ENCODE measurements around the gene ZNRF1.
A peak's percentile ranks its signal among the peaks of the same experiment; 100 is the strongest.

The ZNRF1 gene

DNA sequence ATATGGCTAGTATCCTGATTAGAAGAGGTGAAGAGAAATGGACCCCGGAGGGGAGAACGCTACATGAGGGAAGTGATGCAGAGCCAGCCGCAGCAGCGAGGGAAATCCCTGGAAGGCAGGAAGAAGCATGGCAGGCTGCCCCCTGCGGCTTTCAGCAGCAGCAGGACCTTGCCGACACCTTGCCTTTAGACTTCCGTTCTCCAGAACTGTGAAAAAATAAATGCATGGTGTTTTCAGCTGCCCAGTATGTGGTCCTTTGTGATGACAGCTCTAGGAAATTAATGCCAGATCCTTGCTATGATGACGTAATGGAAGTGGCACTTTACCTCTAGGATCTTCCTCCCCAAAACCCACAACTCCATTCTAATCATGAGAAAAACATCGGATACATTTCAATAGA, 139.8 kb downstream of the ZNRF1 start:
- Histone ChIP-seq H3K36me3 (ENCODE audit: control insufficient read depth in 1 of 2, insufficient read depth in 2 of 2, low read length in 2 of 2) (no peaks in the 10 kb centered on the region), H3K27me3 (ENCODE audit: insufficient read depth, low read length) (no peaks in the 10 kb centered on the region), H2BK5ac (ENCODE audit: low read depth, low read length, poor library complexity) (no peak overlapping the region), H4K8ac (ENCODE audit: low read depth, low read length) (no peak overlapping the region), H2AK5ac (ENCODE audit: low read length) (no peak overlapping the region), H3K18ac (ENCODE audit: low read length) (no peak overlapping the region), H3K79me2 (ENCODE audit: control insufficient read depth, insufficient read depth, low read length, poor library complexity) (no peaks in the 10 kb centered on the region), H3K4me3 (ENCODE audit: low read depth, low read length) (no peak overlapping the region), H3K4me1 (ENCODE audit: control insufficient read depth in 1 of 2, insufficient read depth in 2 of 2, low read length in 2 of 2) (no peaks in the 10 kb centered on the region), H4K91ac (ENCODE audit: low read depth, low read length) (no peak overlapping the region), H2BK12ac (ENCODE audit: low read length) (no peak overlapping the region), H3K9me3 (ENCODE audit: insufficient read depth, low read depth, low read length) (peaks cover 1% of the 10 kb centered on the region), H3K79me1 (ENCODE audit: low read length) (no peaks in the 10 kb centered on the region), H3K14ac (ENCODE audit: low read length) (no peak overlapping the region), H2AFZ (ENCODE audit: insufficient read depth, low read length, poor library complexity) (no peak overlapping the region), H3K27ac (ENCODE audit: low read depth, low read length) (no peak overlapping the region), H3K4me2 (ENCODE audit: low read length) (no peak overlapping the region), H4K12ac (ENCODE audit: low read depth, low read length) (no peak overlapping the region), H2BK120ac (ENCODE audit: insufficient read depth, low read length, poor library complexity) (no peak overlapping the region), H3K23ac (ENCODE audit: low read length) (no peak overlapping the region), H3K9ac (ENCODE audit: low read length) (no peak overlapping the region), H3K4ac (ENCODE audit: low read depth, low read length) (no peak overlapping the region)
- WGBS (ENCODE audit: extremely low coverage, insufficient coverage, insufficient read length), result no CpG with 5 or more reads among the region's 9 CpGs
- peak in 1 of 2 donors; percentile 32 for DNase-seq

DNA sequence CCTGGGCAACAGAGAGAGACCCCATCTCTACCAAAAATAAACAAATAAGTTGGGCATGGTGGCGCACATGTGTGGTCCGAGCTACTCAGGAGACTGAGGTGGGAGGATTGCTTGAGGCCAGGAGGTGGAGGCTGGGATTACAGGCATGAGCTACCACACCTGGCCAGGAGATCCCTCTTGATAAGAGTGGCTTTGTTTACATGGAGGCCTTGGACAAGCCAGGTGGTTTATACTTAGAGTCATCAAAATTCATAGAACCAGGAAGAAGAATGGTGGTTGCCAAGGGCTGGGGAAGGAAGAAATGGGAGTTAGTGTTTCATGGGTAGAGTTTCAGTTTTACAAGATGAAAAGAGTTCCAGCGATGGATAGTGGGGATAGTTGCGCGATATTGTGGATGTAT, 140.7 kb downstream of the ZNRF1 start:
- no peaks in the 10 kb centered on the region for H3K27me3 ChIP-seq (ENCODE audit: insufficient read depth, low read length)
- H4K91ac ChIP-seq (ENCODE audit: low read depth, low read length), result no peak overlapping the region
- no peak overlapping the region for H3K27ac ChIP-seq (ENCODE audit: low read depth, low read length)
- no peaks in the 10 kb centered on the region for H3K79me1 ChIP-seq (ENCODE audit: low read length)
- no peak overlapping the region for H3K14ac ChIP-seq (ENCODE audit: low read length)
- no peaks in the 10 kb centered on the region for H3K4me1 ChIP-seq (ENCODE audit: control insufficient read depth in 1 of 2, insufficient read depth in 2 of 2, low read length in 2 of 2)
- H2AFZ ChIP-seq (ENCODE audit: insufficient read depth, low read length, poor library complexity), result no peak overlapping the region
- peak; percentile 12 to 69 for DNase-seq
- no peak overlapping the region for H2BK12ac ChIP-seq (ENCODE audit: low read length)
- no peak overlapping the region for H3K4ac ChIP-seq (ENCODE audit: low read depth, low read length)
- H3K18ac ChIP-seq (ENCODE audit: low read length), result no peak overlapping the region
- H2BK5ac ChIP-seq (ENCODE audit: low read depth, low read length, poor library complexity), result no peak overlapping the region
- H3K36me3 ChIP-seq (ENCODE audit: control insufficient read depth in 1 of 2, insufficient read depth in 2 of 2, low read length in 2 of 2), result no peaks in the 10 kb centered on the region
- WGBS (ENCODE audit: extremely low coverage, insufficient coverage, insufficient read length), result no CpG with 5 or more reads among the region's 5 CpGs
- H3K23ac ChIP-seq (ENCODE audit: low read length), result no peak overlapping the region
- no peak overlapping the region for H4K12ac ChIP-seq (ENCODE audit: low read depth, low read length)
- no peak overlapping the region for H3K9ac ChIP-seq (ENCODE audit: low read length)
- H3K9me3 ChIP-seq (ENCODE audit: insufficient read depth, low read depth, low read length), result peaks cover 1% of the 10 kb centered on the region
- H3K4me3 ChIP-seq (ENCODE audit: low read depth, low read length), result no peak overlapping the region
- no peak overlapping the region for H2BK120ac ChIP-seq (ENCODE audit: insufficient read depth, low read length, poor library complexity)
- H4K8ac ChIP-seq (ENCODE audit: low read depth, low read length), result no peak overlapping the region
- H2AK5ac ChIP-seq (ENCODE audit: low read length), result no peak overlapping the region
- no peaks in the 10 kb centered on the region for H3K79me2 ChIP-seq (ENCODE audit: control insufficient read depth, insufficient read depth, low read length, poor library complexity)
- H3K4me2 ChIP-seq (ENCODE audit: low read length), result no peak overlapping the region

DNA sequence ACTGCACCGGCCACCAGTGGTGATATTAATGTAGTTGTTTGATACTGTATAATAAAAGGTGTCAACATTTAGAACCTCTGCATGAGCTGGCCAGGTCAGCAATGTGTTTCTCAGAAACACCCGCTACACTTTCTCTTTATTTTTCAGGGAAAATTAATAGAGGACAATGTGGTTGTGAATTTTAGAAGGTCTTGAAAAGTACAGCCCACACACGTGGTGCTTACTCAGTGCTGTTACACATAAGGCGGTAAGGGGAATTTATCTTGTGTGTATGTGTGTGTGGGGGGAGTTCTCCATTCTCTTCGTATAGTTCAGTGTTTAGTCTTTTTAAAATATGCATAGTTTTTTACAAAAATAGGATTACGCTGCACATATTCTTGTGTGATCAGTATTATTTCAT, 145.1 kb downstream of the ZNRF1 start:
- Histone ChIP-seq H2BK5ac (ENCODE audit: low read depth, low read length, poor library complexity) (no peak overlapping the region), H3K79me2 (ENCODE audit: control insufficient read depth, insufficient read depth, low read length, poor library complexity) (peaks cover 3% of the 10 kb centered on the region), H3K9me3 (ENCODE audit: insufficient read depth, low read depth, low read length) (peaks cover 6% of the 10 kb centered on the region), H2AFZ (ENCODE audit: insufficient read depth, low read length, poor library complexity) (no peak overlapping the region), H3K36me3 (ENCODE audit: control insufficient read depth in 1 of 2, insufficient read depth in 2 of 2, low read length in 2 of 2) (no peaks in the 10 kb centered on the region), H2BK120ac (ENCODE audit: insufficient read depth, low read length, poor library complexity) (no peak overlapping the region), H3K23ac (ENCODE audit: low read length) (no peak overlapping the region), H3K18ac (ENCODE audit: low read length) (no peak overlapping the region), H4K8ac (ENCODE audit: low read depth, low read length) (no peak overlapping the region), H3K27ac (ENCODE audit: low read depth, low read length) (no peak overlapping the region), H4K91ac (ENCODE audit: low read depth, low read length) (no peak overlapping the region), H3K14ac (ENCODE audit: low read length) (no peak overlapping the region), H3K4me2 (ENCODE audit: low read length) (no peak overlapping the region), H2BK12ac (ENCODE audit: low read length) (no peak overlapping the region), H3K9ac (ENCODE audit: low read length) (no peak overlapping the region), H3K4me3 (ENCODE audit: low read depth, low read length) (no peak overlapping the region), H3K27me3 (ENCODE audit: insufficient read depth, low read length) (no peaks in the 10 kb centered on the region), H3K4me1 (ENCODE audit: control insufficient read depth in 1 of 2, insufficient read depth in 2 of 2, low read length in 2 of 2) (no peaks in the 10 kb centered on the region), H2AK5ac (ENCODE audit: low read length) (no peak overlapping the region), H4K12ac (ENCODE audit: low read depth, low read length) (no peak overlapping the region), H3K4ac (ENCODE audit: low read depth, low read length) (no peak overlapping the region), H3K79me1 (ENCODE audit: low read length) (peaks cover 4% of the 10 kb centered on the region)
- WGBS (ENCODE audit: extremely low coverage, insufficient coverage, insufficient read length), result no CpG with 5 or more reads among the region's 6 CpGs
- DNase-seq, result no peak

- no peak overlapping the region for H3K23ac ChIP-seq (ENCODE audit: low read length)
- H3K27me3 ChIP-seq (ENCODE audit: insufficient read depth, low read length), result no peaks in the 10 kb centered on the region
- no peak overlapping the region for H2AFZ ChIP-seq (ENCODE audit: insufficient read depth, low read length, poor library complexity)
- no peak overlapping the region for H4K12ac ChIP-seq (ENCODE audit: low read depth, low read length)
- no peak overlapping the region for H3K9ac ChIP-seq (ENCODE audit: low read length)
- WGBS (ENCODE audit: extremely low coverage, insufficient coverage, insufficient read length), result no CpG with 5 or more reads among the region's 3 CpGs
- H3K4me1 ChIP-seq (ENCODE audit: control insufficient read depth in 1 of 2, insufficient read depth in 2 of 2, low read length in 2 of 2), result no peaks in the 10 kb centered on the region
- no peak overlapping the region for H4K91ac ChIP-seq (ENCODE audit: low read depth, low read length)
- no peak overlapping the region for H2BK12ac ChIP-seq (ENCODE audit: low read length)
- no peak overlapping the region for H2AK5ac ChIP-seq (ENCODE audit: low read length)
- H3K18ac ChIP-seq (ENCODE audit: low read length), result no peak overlapping the region
- H2BK5ac ChIP-seq (ENCODE audit: low read depth, low read length, poor library complexity), result no peak overlapping the region
- no peak for DNase-seq
- no peak overlapping the region for H3K14ac ChIP-seq (ENCODE audit: low read length)
- H3K79me2 ChIP-seq (ENCODE audit: control insufficient read depth, insufficient read depth, low read length, poor library complexity), result peaks cover 5% of the 10 kb centered on the region
- H2BK120ac ChIP-seq (ENCODE audit: insufficient read depth, low read length, poor library complexity), result no peak overlapping the region
- peaks cover 4% of the 10 kb centered on the region for H3K79me1 ChIP-seq (ENCODE audit: low read length)
- H3K4ac ChIP-seq (ENCODE audit: low read depth, low read length), result no peak overlapping the region
- H3K27ac ChIP-seq (ENCODE audit: low read depth, low read length), result no peak overlapping the region
- H4K8ac ChIP-seq (ENCODE audit: low read depth, low read length), result no peak overlapping the region
- H3K36me3 ChIP-seq (ENCODE audit: control insufficient read depth in 1 of 2, insufficient read depth in 2 of 2, low read length in 2 of 2), result peaks cover 5 to 10% of the 10 kb centered on the region in 2 experiments
- H3K4me3 ChIP-seq (ENCODE audit: low read depth, low read length), result no peak overlapping the region
- no peak overlapping the region for H3K4me2 ChIP-seq (ENCODE audit: low read length)
- H3K9me3 ChIP-seq (ENCODE audit: insufficient read depth, low read depth, low read length), result peaks cover 8% of the 10 kb centered on the region
Measured at GRCh38 chr16:75147968-75148310, 149.1 kb downstream of the ZNRF1 start.
